Panc1 (cell line): ENCODE results near the gene FPR1. TPM values are rescaled to one million over a fixed set of nuclear protein-coding genes. Genes with fewer than 3 reads are reported as not detected.

Source experiments
- ATAC-seq: fragments of 200-7000 bp; cut with Tn5 transposase; 2 replicates; pipeline ENCODE4 v1.9.1; 2020; ENCODE audit warnings: mild to moderate bottlenecking, moderate library complexity
- BruUV-seq: library from RNA; stranded (reverse); fragments of 400-500 nt; replicated peaks from 2 replicates; lab custom pipeline; 2021; lab: Mats Ljungman, UMichigan
- CTCF ChIA-PET: fragments of 300-600 bp; sonication (Branson Sonifier 250); formaldehyde crosslinking; loops from one replicate; lab custom pipeline; 2022; ENCODE audit warnings: antibody characterized with exemption; lab: Charles Lee
- POLR2A ChIA-PET: fragments of 300-600 bp; sonication (Branson Sonifier 250); formaldehyde crosslinking; loops from one replicate; lab custom pipeline; 2022; ENCODE audit warnings: antibody characterized with exemption; lab: Charles Lee
- DNase-seq: peaks from one replicate; pipeline ENCODE4 v3.0.0-alpha.2; 2010; ENCODE audit warnings: low read depth, low spot score
- H3K27ac ChIP-seq: 2 replicates; pipeline ENCODE4 v1.5.1; 2011; ENCODE audit warnings: mild to moderate bottlenecking, low read length, inconsistent platforms
- H3K27me3 ChIP-seq: fragments of 200-500 bp; sonication (Bioruptor generic); 2 replicates; pipeline ENCODE4 v1.6.0; 2014; ENCODE audit warnings: low read length, inconsistent platforms; ENCODE audit not compliant: control insufficient read depth, insufficient read depth
- H3K36me3 ChIP-seq: fragments of 200-500 bp; sonication (Bioruptor generic); 2 replicates; pipeline ENCODE4 v1.5.1; 2014; ENCODE audit warnings: inconsistent platforms, mild to moderate bottlenecking, low read length, moderate library complexity; ENCODE audit not compliant: control insufficient read depth, insufficient read depth
- H3K4me1 ChIP-seq: 2 replicates; pipeline ENCODE4 v1.5.1; 2011; ENCODE audit warnings: inconsistent platforms, mild to moderate bottlenecking, low read length, moderate library complexity; ENCODE audit not compliant: control insufficient read depth, insufficient read depth
- H3K4me3 ChIP-seq, 2 experiments: 2 replicates each; pipeline ENCODE4 v1.5.1; 2011 to 2012; ENCODE audit warnings: low read depth in 2 of 2, low read length in 2 of 2, mild to moderate bottlenecking in 2 of 2, inconsistent platforms in 1 of 2, moderate library complexity in 1 of 2
- H3K9me3 ChIP-seq: fragments of 200-500 bp; sonication (Bioruptor generic); 2 replicates; pipeline ENCODE4 v1.5.1; 2014; ENCODE audit warnings: low read depth, mild to moderate bottlenecking, inconsistent platforms, low read length, moderate library complexity; ENCODE audit not compliant: control insufficient read depth, insufficient read depth
- POLR2AphosphoS5 ChIP-seq: IDR thresholded peaks from 2 replicates; pipeline ENCODE4 v1.6.1; 2012; ENCODE audit warnings: mild to moderate bottlenecking, low read depth, low read length, moderate library complexity
- SIN3A ChIP-seq: IDR thresholded peaks from 2 replicates; pipeline ENCODE4 v1.6.1; 2012; ENCODE audit warnings: low read depth, mild to moderate bottlenecking, low read length, moderate library complexity, borderline replicate concordance; ENCODE audit not compliant: insufficient read depth
- TCF7L2 ChIP-seq: IDR thresholded peaks from 2 replicates; pipeline ENCODE4 v1.6.1; 2011; ENCODE audit warnings: mild to moderate bottlenecking, low read depth, low read length, inconsistent platforms
- in situ Hi-C: cut with HindIII; loops from 2 replicates; pipeline ENCODE4 v1.10.0; 2016; ENCODE audit warnings: low sequenced_read_pairs, low pct_unique_long_range_greater_than_20kb
- intact Hi-C: fragments of 100-400 bp; cut with micrococcal nuclease; formaldehyde crosslinking; loops from one replicate; pipeline ENCODE4 v1.10.0; 2022; ENCODE audit not compliant: unreplicated experiment
- total RNA-seq: library from RNA; stranded (reverse); gene quantifications from one replicate; pipeline ENCODE4 v1.2.1, GENCODE V29; 2021; ENCODE audit not compliant: unreplicated experiment
- TF ChIP-seq, protein P1 (sequence below): fragments of 450-650 bp; IDR thresholded peaks from 2 replicates; pipeline ENCODE4 v1.5.1; 2017; ENCODE audit warnings: mild to moderate bottlenecking
- TF ChIP-seq, protein P2 (sequence below), 2 experiments: IDR thresholded peaks; 2 replicates each; pipeline ENCODE4 v1.6.1; 2011 to 2012; ENCODE audit warnings: low read depth in 2 of 2, control low read depth in 1 of 2, low read length in 1 of 2, mild to moderate bottlenecking in 1 of 2, moderate library complexity in 1 of 2; ENCODE audit not compliant: insufficient read depth in 1 of 2

FPR1 gene
- total RNA-seq, 1 experiment from 2014 or later = not detected

DNA sequence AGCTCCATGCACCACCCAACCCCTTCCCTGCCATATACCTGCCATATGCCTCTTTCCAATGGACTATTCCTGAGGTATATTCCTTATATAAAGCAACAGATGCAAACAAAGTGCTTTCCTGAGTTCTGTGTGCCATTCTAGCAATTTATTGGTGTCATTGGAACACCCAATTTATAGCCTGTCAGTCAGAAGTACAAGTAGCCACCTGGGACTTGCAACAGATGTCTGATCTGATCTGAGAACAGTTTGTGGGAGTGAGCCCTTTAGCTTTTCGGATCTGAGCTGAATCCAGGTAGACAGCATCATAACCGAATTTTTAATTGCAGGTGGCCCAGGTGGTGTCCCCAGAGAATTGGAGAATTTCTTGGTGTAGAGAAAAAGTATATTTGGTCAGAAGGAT is 42.3 kb upstream of the FPR1 start:
- H3K9me3 ChIP-seq = no peaks in the 10 kb centered on the region
- H3K4me3 ChIP-seq = no peak overlapping the region
- in situ Hi-C loops = no loop called here
- intact Hi-C loops = no loop called here
- H3K4me1 ChIP-seq = no peaks in the 10 kb centered on the region
- TF ChIP-seq POLR2AphosphoS5 (no peak), SIN3A (no peak), TCF7L2 (no peak)
- TF ChIP-seq, protein P1, sequence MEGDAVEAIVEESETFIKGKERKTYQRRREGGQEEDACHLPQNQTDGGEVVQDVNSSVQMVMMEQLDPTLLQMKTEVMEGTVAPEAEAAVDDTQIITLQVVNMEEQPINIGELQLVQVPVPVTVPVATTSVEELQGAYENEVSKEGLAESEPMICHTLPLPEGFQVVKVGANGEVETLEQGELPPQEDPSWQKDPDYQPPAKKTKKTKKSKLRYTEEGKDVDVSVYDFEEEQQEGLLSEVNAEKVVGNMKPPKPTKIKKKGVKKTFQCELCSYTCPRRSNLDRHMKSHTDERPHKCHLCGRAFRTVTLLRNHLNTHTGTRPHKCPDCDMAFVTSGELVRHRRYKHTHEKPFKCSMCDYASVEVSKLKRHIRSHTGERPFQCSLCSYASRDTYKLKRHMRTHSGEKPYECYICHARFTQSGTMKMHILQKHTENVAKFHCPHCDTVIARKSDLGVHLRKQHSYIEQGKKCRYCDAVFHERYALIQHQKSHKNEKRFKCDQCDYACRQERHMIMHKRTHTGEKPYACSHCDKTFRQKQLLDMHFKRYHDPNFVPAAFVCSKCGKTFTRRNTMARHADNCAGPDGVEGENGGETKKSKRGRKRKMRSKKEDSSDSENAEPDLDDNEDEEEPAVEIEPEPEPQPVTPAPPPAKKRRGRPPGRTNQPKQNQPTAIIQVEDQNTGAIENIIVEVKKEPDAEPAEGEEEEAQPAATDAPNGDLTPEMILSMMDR = no peak
- TF ChIP-seq, protein P2, sequence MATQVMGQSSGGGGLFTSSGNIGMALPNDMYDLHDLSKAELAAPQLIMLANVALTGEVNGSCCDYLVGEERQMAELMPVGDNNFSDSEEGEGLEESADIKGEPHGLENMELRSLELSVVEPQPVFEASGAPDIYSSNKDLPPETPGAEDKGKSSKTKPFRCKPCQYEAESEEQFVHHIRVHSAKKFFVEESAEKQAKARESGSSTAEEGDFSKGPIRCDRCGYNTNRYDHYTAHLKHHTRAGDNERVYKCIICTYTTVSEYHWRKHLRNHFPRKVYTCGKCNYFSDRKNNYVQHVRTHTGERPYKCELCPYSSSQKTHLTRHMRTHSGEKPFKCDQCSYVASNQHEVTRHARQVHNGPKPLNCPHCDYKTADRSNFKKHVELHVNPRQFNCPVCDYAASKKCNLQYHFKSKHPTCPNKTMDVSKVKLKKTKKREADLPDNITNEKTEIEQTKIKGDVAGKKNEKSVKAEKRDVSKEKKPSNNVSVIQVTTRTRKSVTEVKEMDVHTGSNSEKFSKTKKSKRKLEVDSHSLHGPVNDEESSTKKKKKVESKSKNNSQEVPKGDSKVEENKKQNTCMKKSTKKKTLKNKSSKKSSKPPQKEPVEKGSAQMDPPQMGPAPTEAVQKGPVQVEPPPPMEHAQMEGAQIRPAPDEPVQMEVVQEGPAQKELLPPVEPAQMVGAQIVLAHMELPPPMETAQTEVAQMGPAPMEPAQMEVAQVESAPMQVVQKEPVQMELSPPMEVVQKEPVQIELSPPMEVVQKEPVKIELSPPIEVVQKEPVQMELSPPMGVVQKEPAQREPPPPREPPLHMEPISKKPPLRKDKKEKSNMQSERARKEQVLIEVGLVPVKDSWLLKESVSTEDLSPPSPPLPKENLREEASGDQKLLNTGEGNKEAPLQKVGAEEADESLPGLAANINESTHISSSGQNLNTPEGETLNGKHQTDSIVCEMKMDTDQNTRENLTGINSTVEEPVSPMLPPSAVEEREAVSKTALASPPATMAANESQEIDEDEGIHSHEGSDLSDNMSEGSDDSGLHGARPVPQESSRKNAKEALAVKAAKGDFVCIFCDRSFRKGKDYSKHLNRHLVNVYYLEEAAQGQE (IDR thresholded peaks at IDR 0.05; ENCODE audit: insufficient read depth in 1 of 2, low read depth in 2 of 2, low read length in 1 of 2) = no peak
- POLR2A ChIA-PET = no interaction called here
- no peak for ATAC-seq
- H3K27me3 ChIP-seq = no peaks in the 10 kb centered on the region
- CTCF ChIA-PET = no interaction called here
- H3K36me3 ChIP-seq = no peaks in the 10 kb centered on the region
- no peak overlapping the region for H3K27ac ChIP-seq
- no peak for DNase-seq
- BruUV-seq = no TSS peak

- no peaks in the 10 kb centered on the region for H3K9me3 ChIP-seq
- no peak overlapping the region for H3K4me3 ChIP-seq
- in situ Hi-C loops = no loop called here
- no peak overlapping the region for H3K27ac ChIP-seq
- no TSS peak for BruUV-seq
- ChIA-PET POLR2A (no interaction called here), CTCF (no interaction called here)
- H3K36me3 ChIP-seq = no peaks in the 10 kb centered on the region
- DNase-seq (no peak), ATAC-seq (no peak)
- no peaks in the 10 kb centered on the region for H3K27me3 ChIP-seq
- TF ChIP-seq SIN3A (no peak), POLR2AphosphoS5 (no peak), TCF7L2 (no peak)
- TF ChIP-seq, protein P2 (IDR thresholded peaks at IDR 0.05; ENCODE audit: insufficient read depth in 1 of 2, low read depth in 2 of 2, low read length in 1 of 2) = no peak
- TF ChIP-seq, protein P1 = no peak
- intact Hi-C loops = no loop called here
- no peaks in the 10 kb centered on the region for H3K4me1 ChIP-seq
Observed at GRCh38 chr19:51792932-51793331, 41.3 kb upstream of the FPR1 start.
